GM23248 (cell line): Measurements from ENCODE around the gene SEPTIN10.

Experiments used
- EZH2 ChIP-seq: fragments of 200-600 bp; sonication (generic); IDR thresholded peaks from 2 replicates; pipeline ENCODE4 v1.6.1; 2018; ENCODE audit warnings: antibody characterized with exemption, mild to moderate bottlenecking; ENCODE audit not compliant: insufficient read depth, poor library complexity, severe bottlenecking
- EZH2phosphoT487 ChIP-seq: fragments of 200-600 bp; sonication (generic); IDR thresholded peaks from 2 replicates; pipeline ENCODE4 v1.6.1; 2018; ENCODE audit warnings: antibody characterized with exemption, moderate library complexity, mild to moderate bottlenecking, low read depth; ENCODE audit not compliant: insufficient read depth

DNA sequence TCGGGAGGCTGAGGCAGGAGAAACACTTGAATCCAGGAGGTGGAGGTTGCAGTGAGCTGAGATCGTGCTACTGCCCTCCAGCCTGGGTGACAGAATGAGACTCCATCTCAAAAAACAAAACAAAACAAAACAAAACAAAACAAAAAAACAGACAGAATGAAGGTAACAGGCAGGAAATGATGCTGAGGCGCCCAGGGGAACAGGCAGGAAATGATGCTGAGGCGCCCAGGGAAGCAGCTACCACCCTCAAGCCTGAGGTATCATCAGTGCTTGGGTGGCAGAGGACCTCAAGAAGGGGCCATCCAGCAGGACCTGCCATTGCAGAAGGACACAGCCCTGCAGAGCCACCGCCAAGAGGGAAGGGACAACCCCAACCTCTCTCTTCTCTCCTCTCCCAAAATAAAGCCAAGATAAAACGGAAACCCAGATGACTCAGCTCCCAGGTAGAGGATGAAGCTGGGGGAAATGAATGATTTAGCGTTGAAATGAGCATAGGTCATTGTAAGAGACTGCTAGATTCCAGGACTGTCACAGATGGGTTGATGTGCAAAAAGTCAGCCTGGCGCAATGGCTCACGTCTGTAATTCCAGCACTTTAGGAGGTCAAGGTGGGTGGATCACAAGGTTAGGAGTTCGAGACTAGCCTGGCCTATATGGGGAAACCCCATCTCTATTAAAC is 19.7 kb upstream of the SEPTIN10 start:
- TF ChIP-seq EZH2phosphoT487 (no peak), EZH2 (no peak)
